Measurements from ENCODE around the gene ADAM19. TPM values are rescaled to one million over a fixed set of nuclear protein-coding genes. Genes with fewer than 3 reads are reported as not detected.
A peak's percentile ranks its signal among the peaks of the same experiment; 100 is the strongest.

ADAM19 gene
- total RNA-seq, 2 donors from 2014 or later, result 2.9 to 12.8 TPM

GRCh38 chr5:157563929-157564716 lies 11.5 kb downstream of the ADAM19 start:
- no peaks in the 10 kb centered on the region for H3K4me1 ChIP-seq
- no peak for DNase-seq
- intact Hi-C loops (cut with DNase I), result no loop called here

DNA sequence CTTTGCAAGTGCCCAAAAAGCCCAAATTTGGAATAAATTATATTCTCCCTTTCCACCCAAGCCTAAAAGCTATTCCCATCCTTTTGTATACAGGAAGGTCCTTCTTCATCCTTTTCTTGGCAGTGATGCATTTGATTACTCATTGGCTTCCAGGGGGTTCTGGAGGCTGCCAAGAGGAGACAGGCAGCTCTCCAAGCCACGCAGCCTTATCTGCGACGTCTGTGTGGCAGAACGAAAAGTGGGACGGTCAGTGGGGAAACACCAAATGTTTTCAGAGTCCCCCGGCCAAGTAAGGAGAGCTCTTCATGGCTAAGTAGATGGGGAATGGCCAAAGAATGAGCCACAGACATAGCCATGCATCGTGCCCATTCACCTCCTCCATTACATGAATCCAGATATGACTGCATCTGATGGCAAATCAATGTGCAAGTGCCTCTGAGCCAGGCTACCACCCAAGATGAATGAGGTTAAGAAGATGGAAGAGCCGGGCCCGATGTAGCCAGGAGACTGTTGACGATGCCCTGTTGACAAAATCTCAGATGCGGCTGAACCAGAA lies 12.1 kb downstream of the ADAM19 start:
- no peak for DNase-seq
- intact Hi-C loops (cut with DNase I), result no loop called here
- Histone ChIP-seq H3K9me3 (no peaks in the 10 kb centered on the region), H3K4me1 (no peaks in the 10 kb centered on the region), H3K4me3 (no peak overlapping the region), H3K9ac (ENCODE audit: low read depth in 2 of 2, low read length in 2 of 2) (no peak overlapping the region), H3K27ac (peak overlapping the region; percentile 63), H3K27me3 (no peaks in the 10 kb centered on the region), H3K36me3 (no peaks in the 10 kb centered on the region)
- TF ChIP-seq CTCF (IDR thresholded peaks at IDR 0.05), result no peak

More at GRCh38 chr5:157563929-157564716, 11.5 kb downstream of the ADAM19 start:
- Histone ChIP-seq H3K27ac (peak overlapping the region; percentile 63), H3K9me3 (no peaks in the 10 kb centered on the region), H3K4me3 (no peak overlapping the region), H3K9ac (ENCODE audit: low read depth in 2 of 2, low read length in 2 of 2) (peak overlapping the region in 1 of 2 donors; percentile 31), H3K36me3 (no peaks in the 10 kb centered on the region), H3K27me3 (no peaks in the 10 kb centered on the region)
- TF ChIP-seq CTCF (IDR thresholded peaks at IDR 0.05), result no peak

- Histone ChIP-seq H3K36me3 (no peaks in the 10 kb centered on the region), H3K4me1 (no peaks in the 10 kb centered on the region), H3K9me3 (no peaks in the 10 kb centered on the region), H3K27ac (peak overlapping the region; percentile 63), H3K9ac (ENCODE audit: low read depth in 2 of 2, low read length in 2 of 2) (no peak overlapping the region), H3K4me3 (no peak overlapping the region), H3K27me3 (no peaks in the 10 kb centered on the region)
- intact Hi-C loops (cut with DNase I), result no loop called here
- no peak for DNase-seq
- no peak for TF ChIP-seq CTCF (IDR thresholded peaks at IDR 0.05)
Measured at GRCh38 chr5:157562111-157562581, 13.4 kb downstream of the ADAM19 start.

DNA sequence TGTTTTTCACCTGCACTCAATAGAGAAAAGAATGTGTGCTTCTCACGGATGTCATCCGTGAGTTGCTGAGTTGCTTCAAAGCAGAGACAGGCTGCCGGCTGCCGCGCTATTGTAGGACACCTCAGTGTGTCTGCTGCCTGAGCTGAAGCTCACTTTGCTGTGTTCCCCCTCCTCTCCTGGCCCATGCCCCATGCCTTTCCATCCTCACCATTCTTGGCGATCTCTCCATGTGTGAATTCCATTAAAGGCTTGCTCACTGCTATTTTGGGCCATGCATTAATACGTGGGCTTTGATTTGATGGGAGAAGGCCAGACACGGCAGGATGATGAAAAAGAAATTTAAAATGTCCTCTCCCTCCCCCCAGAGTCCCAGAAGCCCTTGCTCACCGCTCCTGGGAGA lies 14.5 kb downstream of the ADAM19 start:
- H3K4me1 ChIP-seq, result no peaks in the 10 kb centered on the region
- no peaks in the 10 kb centered on the region for H3K9me3 ChIP-seq
- H3K27ac ChIP-seq, result peak overlapping the region; percentile 23
- no peak for DNase-seq
- H3K9ac ChIP-seq (ENCODE audit: low read depth in 2 of 2, low read length in 2 of 2), result peak overlapping the region in 1 of 2 donors; percentile 13
- H3K4me3 ChIP-seq, result no peak overlapping the region
- TF ChIP-seq CTCF (IDR thresholded peaks at IDR 0.05), result no peak
- no peaks in the 10 kb centered on the region for H3K36me3 ChIP-seq
- intact Hi-C loops (cut with DNase I), result no loop called here
- H3K27me3 ChIP-seq, result no peaks in the 10 kb centered on the region

GRCh38 chr5:157559301-157559700 lies 16.3 kb downstream of the ADAM19 start:
- Histone ChIP-seq H3K9me3 (no peaks in the 10 kb centered on the region), H3K27ac (peak overlapping the region; percentile 9), H3K4me3 (no peak overlapping the region), H3K4me1 (no peaks in the 10 kb centered on the region), H3K9ac (ENCODE audit: low read depth in 2 of 2, low read length in 2 of 2) (no peak overlapping the region), H3K36me3 (no peaks in the 10 kb centered on the region), H3K27me3 (no peaks in the 10 kb centered on the region)
- TF ChIP-seq CTCF (IDR thresholded peaks at IDR 0.05), result no peak
- intact Hi-C loops (cut with DNase I), result no loop called here
- DNase-seq, result no peak

Data from colonic mucosa (tissue), 4 donors.